ENCODE data around the gene SERPINA1.

The SERPINA1 gene

GRCh38 chr14:94386085-94387031, 2.0 kb downstream of the SERPINA1 start:
- no peaks in the 10 kb centered on the region for H3F3A ChIP-seq (ENCODE audit: insufficient read depth, low read length)
- no peak overlapping the region for H3K4me2 ChIP-seq (ENCODE audit: low read depth, low read length)
- no peak overlapping the region for H3K4me3 ChIP-seq (ENCODE audit: low read length)
- no peaks in the 10 kb centered on the region for H3K79me2 ChIP-seq (ENCODE audit: low read length)
- H3K36me3 ChIP-seq (replicated peaks; ENCODE audit: insufficient read depth, low read length): no peaks in the 10 kb centered on the region
- no peaks in the 10 kb centered on the region for H3K27me3 ChIP-seq (replicated peaks; ENCODE audit: insufficient read depth, low read length)
- no peaks in the 10 kb centered on the region for H4K20me1 ChIP-seq (ENCODE audit: insufficient read depth, low read length)
- H3K4me1 ChIP-seq (ENCODE audit: low read length): no peaks in the 10 kb centered on the region
- no peak overlapping the region for H3K9ac ChIP-seq (ENCODE audit: low read length)
- no peaks in the 10 kb centered on the region for H3K9me3 ChIP-seq (replicated peaks; ENCODE audit: insufficient read depth, low read length)
- H3K9me2 ChIP-seq (replicated peaks; ENCODE audit: insufficient read depth, low read length): no peaks in the 10 kb centered on the region
- no peak overlapping the region for H3K27ac ChIP-seq (ENCODE audit: low read length)
- no peak overlapping the region for H2AFZ ChIP-seq (ENCODE audit: low read length)
- TF ChIP-seq EZH2 (optimal IDR thresholded peaks at IDR 0.05; ENCODE audit: low read depth, low read length) (no peak), CTCF (IDR thresholded peaks at IDR 0.05; ENCODE audit: low read length) (no peak), EZH2phosphoT487 (IDR thresholded peaks at IDR 0.05; ENCODE audit: low read length) (no peak)
- DNase-seq: no peak

GRCh38 chr14:94385553-94386057, 2.8 kb downstream of the SERPINA1 start:
- Histone ChIP-seq H3K9me3 (replicated peaks; ENCODE audit: insufficient read depth, low read length) (no peaks in the 10 kb centered on the region), H3F3A (ENCODE audit: insufficient read depth, low read length) (no peaks in the 10 kb centered on the region), H3K79me2 (ENCODE audit: low read length) (no peaks in the 10 kb centered on the region), H3K9ac (ENCODE audit: low read length) (no peak overlapping the region), H3K4me2 (ENCODE audit: low read depth, low read length) (no peak overlapping the region), H3K36me3 (replicated peaks; ENCODE audit: insufficient read depth, low read length) (no peaks in the 10 kb centered on the region), H2AFZ (ENCODE audit: low read length) (no peak overlapping the region), H3K27me3 (replicated peaks; ENCODE audit: insufficient read depth, low read length) (no peaks in the 10 kb centered on the region), H3K4me3 (ENCODE audit: low read length) (no peak overlapping the region), H3K27ac (ENCODE audit: low read length) (no peak overlapping the region), H3K4me1 (ENCODE audit: low read length) (no peaks in the 10 kb centered on the region), H4K20me1 (ENCODE audit: insufficient read depth, low read length) (no peaks in the 10 kb centered on the region), H3K9me2 (replicated peaks; ENCODE audit: insufficient read depth, low read length) (no peaks in the 10 kb centered on the region)
- no peak for DNase-seq
- no peak for TF ChIP-seq EZH2phosphoT487 (IDR thresholded peaks at IDR 0.05; ENCODE audit: low read length)
- TF ChIP-seq CTCF (IDR thresholded peaks at IDR 0.05; ENCODE audit: low read length): no peak
- TF ChIP-seq EZH2 (optimal IDR thresholded peaks at IDR 0.05; ENCODE audit: low read depth, low read length): no peak

GRCh38 chr14:94384342-94384741, 4.1 kb downstream of the SERPINA1 start:
- no peaks in the 10 kb centered on the region for H4K20me1 ChIP-seq (ENCODE audit: insufficient read depth, low read length)
- no peak for TF ChIP-seq EZH2 (optimal IDR thresholded peaks at IDR 0.05; ENCODE audit: low read depth, low read length)
- no peak for TF ChIP-seq EZH2phosphoT487 (IDR thresholded peaks at IDR 0.05; ENCODE audit: low read length)
- no peak for TF ChIP-seq CTCF (IDR thresholded peaks at IDR 0.05; ENCODE audit: low read length)
- no peaks in the 10 kb centered on the region for H3K79me2 ChIP-seq (ENCODE audit: low read length)
- no peaks in the 10 kb centered on the region for H3K36me3 ChIP-seq (replicated peaks; ENCODE audit: insufficient read depth, low read length)
- no peak for DNase-seq
- no peaks in the 10 kb centered on the region for H3K9me2 ChIP-seq (replicated peaks; ENCODE audit: insufficient read depth, low read length)
- H3K4me2 ChIP-seq (ENCODE audit: low read depth, low read length): no peak overlapping the region
- H3K27me3 ChIP-seq (replicated peaks; ENCODE audit: insufficient read depth, low read length): no peaks in the 10 kb centered on the region
- no peaks in the 10 kb centered on the region for H3K9me3 ChIP-seq (replicated peaks; ENCODE audit: insufficient read depth, low read length)
- H3K4me1 ChIP-seq (ENCODE audit: low read length): no peaks in the 10 kb centered on the region
- H3K27ac ChIP-seq (ENCODE audit: low read length): no peak overlapping the region
- H3K4me3 ChIP-seq (ENCODE audit: low read length): no peak overlapping the region
- no peak overlapping the region for H2AFZ ChIP-seq (ENCODE audit: low read length)
- H3K9ac ChIP-seq (ENCODE audit: low read length): no peak overlapping the region
- H3F3A ChIP-seq (ENCODE audit: insufficient read depth, low read length): no peaks in the 10 kb centered on the region
